Stimulated activated CD4-positive, alpha-beta T cell treated with anti-CD3 and anti-CD28 coated beads, Interleukin-12 subunit alpha, Interleukin-12 subunit beta, amount 100 ng/mL, for 24 hours (primary cell): ENCODE results near the gene PACSIN1.
A peak's percentile ranks its signal among the peaks of the same experiment; 100 is the strongest.

Experiments used
- DNase-seq, 2 experiments: peaks; one replicate each; pipeline ENCODE4 v3.0.0-alpha.2; 2020; ENCODE audit warnings: low read depth in 2 of 2

Gene PACSIN1, protein sequence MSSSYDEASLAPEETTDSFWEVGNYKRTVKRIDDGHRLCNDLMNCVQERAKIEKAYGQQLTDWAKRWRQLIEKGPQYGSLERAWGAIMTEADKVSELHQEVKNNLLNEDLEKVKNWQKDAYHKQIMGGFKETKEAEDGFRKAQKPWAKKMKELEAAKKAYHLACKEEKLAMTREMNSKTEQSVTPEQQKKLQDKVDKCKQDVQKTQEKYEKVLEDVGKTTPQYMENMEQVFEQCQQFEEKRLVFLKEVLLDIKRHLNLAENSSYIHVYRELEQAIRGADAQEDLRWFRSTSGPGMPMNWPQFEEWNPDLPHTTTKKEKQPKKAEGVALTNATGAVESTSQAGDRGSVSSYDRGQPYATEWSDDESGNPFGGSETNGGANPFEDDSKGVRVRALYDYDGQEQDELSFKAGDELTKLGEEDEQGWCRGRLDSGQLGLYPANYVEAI

GRCh38 chr6:34465531-34466241 is at the start of gene PACSIN1:
Gene PACSIN1 (plus strand): TSS chr6:34466076. CDS start chr6:34526306, 60,230 bp downstream.
- peak in 1 of 2 experiments; percentile 10 for DNase-seq

GRCh38 chr6:34416877-34417371 is 49.0 kb upstream of the PACSIN1 start:
- no peak for DNase-seq

DNA sequence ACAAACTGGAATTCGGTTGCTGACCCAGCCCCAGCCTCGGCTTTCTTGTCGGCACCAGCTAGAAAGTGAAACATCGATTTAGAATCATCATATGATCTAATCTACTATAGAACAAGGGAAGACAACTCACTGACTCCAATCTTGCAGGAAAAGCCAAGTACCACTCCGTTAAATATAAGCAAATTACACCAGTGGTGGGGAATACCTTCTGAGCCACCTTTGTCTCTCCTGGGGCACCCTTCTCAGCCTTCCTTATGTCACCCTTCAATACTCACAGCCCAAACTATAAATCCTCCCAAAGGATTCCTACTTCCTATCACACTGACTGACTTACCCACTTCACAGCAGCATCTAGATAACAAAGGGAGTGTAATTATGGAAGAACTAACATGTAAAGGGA is 47.5 kb upstream of the PACSIN1 start:
- no peak for DNase-seq

DNA sequence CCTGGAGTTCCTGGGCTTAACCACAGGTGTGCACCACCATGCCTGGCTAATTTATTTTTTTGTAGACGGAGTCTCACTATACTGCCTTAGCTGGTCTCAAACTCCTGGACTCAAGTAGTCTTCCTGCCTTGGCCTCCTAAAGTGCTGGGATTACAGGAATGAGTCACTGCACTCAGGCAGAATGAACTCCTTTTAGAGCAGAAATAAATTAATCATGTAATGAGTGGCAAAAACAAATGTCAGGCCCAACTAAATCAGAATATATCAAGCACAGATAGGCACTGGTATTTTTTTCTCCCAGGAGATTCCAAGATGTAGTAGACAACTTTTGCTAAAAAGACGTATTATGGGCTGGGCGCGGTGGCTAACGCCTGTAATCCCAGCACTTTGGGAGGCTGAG is 42.6 kb upstream of the PACSIN1 start:
- DNase-seq = no peak

GRCh38 chr6:34424200-34425131 is 41.4 kb upstream of the PACSIN1 start:
- no peak for DNase-seq

DNA sequence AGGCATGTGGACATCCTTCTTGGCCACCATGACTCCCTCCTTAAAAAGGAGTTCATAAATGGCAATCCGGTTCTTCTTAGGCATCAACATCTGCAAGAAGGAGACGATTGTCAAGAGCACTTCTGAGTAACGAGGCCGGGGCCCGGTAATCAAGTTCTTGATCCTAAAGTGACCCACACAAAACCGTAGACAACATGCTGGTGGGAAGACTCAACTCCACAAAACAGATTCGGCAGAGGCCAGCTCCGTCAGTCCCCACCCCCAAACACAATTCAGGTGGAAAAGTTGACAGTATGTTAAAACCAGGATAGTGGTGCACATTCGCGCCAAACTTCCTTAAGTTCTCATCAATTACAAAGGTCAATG is 40.8 kb upstream of the PACSIN1 start:
- no peak for DNase-seq

DNA sequence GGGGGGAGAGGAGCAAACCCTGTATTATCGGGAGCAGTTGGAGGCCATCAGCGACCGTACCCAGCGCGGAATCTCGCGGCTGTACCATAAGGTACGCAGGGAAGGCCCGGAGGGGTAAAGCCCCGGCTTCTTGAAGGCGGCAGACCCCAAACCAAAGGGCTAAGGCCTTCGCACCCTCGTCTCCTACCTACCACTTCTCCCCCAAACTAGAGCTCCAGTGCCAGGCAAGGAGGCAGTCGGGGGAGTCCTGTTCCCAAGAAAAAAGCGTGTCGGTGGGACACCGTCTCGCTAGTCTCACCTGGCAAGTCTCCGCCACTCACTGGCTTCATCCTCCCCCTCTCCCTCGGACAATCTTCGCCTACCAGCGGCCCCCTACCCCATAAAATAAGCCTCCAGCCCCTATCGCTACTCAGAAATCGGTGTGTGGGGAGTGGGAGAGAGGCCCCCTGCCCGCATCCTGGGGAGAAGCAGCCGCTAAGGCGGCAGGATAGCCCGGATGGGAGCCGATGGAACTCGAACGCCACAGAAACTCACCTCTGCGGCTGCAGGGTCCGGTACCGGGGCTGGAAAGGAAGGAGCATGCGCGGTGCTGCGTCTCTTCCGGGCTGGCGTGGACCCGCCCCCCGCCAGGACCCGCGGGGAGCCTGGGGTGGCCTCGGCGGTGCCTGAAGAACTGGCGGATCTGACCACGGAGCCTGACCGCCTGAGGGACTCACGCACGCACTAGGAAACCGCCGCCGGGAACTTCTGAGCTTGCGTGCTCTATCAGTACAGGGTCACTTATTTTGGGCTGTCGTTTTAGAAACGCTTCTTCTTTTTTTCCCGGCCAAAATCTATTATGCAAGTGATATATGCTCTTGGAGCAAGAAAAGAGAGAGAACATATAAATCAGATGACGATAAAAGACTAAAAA is 40.1 kb upstream of the PACSIN1 start, which contains the start of gene RPS10:
TSS of gene RPS10 (minus strand) at position 572 of the 913 bp plus-strand sequence. CDS start 848 bp downstream, outside the sequence.
- DNase-seq = peak; percentile 82 to 90

DNA sequence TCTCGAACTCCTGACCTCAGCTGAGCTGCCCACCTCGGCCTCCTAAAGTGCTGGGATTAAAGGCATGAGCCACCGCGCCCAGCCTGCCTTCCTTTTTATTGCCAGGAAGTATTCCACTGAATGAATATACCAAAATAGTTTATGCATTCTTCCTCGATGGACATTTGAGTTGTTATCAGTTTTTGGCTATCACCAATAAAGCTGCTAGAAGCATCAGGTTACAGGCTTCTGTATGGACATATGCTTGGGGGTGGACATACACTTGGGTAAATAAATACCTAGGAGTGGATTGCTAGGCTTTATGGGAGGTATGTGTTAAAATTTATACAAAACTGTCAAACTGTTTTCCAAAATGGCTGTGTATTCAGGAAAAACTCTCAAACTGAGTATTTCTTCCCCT is 30.0 kb upstream of the PACSIN1 start:
- DNase-seq = no peak

- DNase-seq = no peak
Observed at GRCh38 chr6:34436803-34437643, 28.9 kb upstream of the PACSIN1 start.

GRCh38 chr6:34437644-34437970 is 28.3 kb upstream of the PACSIN1 start:
- DNase-seq = no peak

- no peak for DNase-seq
Observed at GRCh38 chr6:34438705-34439104, 27.2 kb upstream of the PACSIN1 start.

GRCh38 chr6:34439442-34439841 is 26.4 kb upstream of the PACSIN1 start:
- DNase-seq = no peak

GRCh38 chr6:34441526-34441925 is 24.4 kb upstream of the PACSIN1 start:
- DNase-seq = no peak

DNA sequence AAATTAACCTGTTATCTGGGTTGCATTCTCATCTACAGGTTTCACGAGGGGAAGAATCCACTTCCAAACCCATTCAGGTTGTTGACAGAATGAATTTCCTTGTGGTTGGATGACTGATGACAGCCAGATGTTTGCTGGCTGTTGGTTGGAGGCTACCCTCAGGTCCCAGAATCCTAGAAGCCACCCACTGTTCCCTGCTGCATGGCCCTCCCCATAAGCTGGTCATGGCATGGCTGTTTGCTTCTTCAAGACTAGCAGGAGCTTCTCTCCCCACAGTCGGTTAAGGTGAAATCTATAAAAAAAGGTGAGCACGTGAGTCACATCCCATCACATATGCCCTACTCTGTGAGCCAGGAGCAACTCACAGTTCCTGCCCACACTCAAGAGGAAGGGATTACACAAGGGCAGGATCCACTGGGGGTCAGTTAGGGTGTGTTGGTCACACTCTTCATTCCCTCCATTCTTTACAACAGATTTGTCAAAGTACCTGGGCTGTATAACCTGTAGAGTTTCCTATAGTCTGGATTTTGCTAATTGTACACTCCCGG is 20.5 kb upstream of the PACSIN1 start:
- no peak for DNase-seq

GRCh38 chr6:34447386-34447785 is 18.5 kb upstream of the PACSIN1 start:
- DNase-seq = no peak

DNA sequence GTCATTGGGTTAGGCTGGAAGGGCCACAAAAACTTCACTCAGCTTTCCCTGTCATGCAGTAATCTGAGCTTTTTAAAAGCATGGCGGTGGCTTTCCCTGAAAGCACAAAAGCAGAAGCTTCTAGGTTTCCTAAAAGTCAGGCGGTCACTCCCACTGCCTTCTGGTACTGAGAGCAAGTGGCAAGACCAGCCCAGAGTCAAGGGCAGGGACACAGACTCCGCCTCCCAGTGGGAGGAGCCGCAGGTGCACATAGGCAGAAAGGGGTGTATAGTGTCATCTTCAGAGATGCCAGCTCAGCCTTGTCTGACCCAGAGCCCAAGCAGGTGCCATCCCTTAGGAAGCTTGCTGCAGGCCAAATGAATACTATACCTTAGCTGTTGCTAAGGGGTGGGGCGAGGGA is 18.0 kb upstream of the PACSIN1 start:
- DNase-seq = no peak

- no peak for DNase-seq
Observed at GRCh38 chr6:34451192-34451591, 14.7 kb upstream of the PACSIN1 start.

- DNase-seq = no peak
Observed at GRCh38 chr6:34455831-34456230, 10.0 kb upstream of the PACSIN1 start.

DNA sequence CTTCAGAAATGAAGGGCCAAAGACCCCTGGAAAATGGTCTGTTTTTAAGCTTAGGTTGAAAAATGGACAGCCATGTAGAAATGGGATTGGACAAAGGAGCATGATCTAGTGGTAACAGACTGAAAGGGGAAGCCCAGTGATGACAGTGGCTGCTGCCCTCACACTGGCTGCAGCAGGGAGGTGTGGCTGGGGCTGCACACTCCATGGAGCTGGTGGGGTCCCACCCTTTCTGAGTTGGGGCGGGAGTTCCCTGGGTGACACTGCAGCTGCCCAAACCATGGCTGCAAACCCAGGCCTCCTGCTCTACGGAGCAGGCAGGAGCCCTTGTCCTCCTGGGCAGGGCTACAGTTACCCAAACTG is 8.5 kb upstream of the PACSIN1 start:
- DNase-seq = no peak
